Effector CD8-positive, alpha-beta T cell (primary cell): ENCODE data around the gene GRSF1.
"Not testable (repeated sequence)": the region's sequence is repeated elsewhere in the genome, so short reads cannot be mapped to it uniquely, and the experiment has no call there.

Experiments used
- DNase-seq: peaks from one replicate; lab custom pipeline; 2025; lab: John Stamatoyannopoulos, UW
- total RNA-seq, 4 experiments: gene quantifications; one replicate each; lab custom pipeline; 2026; lab: John Stamatoyannopoulos, UW

Gene GRSF1
- 105 to 140 (median 113) reads per million in 4 experiments for total RNA-seq

- DNase-seq, result peak; percentile 89
Measured at GRCh38 chr4:70839589-70840093, at the start of gene GRSF1. Gene GRSF1, minus strand, starts transcription at chr4:70839890. Its CDS starts 63 bp downstream, at chr4:70839827.

- DNase-seq, result no peak
Measured at GRCh38 chr4:70885174-70885573, 45.5 kb upstream of the GRSF1 start.

GRCh38 chr4:70880739-70881138 is 41.0 kb upstream of the GRSF1 start:
- DNase-seq, result no peak

- no peak for DNase-seq
Measured at GRCh38 chr4:70877556-70877955, 37.9 kb upstream of the GRSF1 start.

- DNase-seq, result no peak
Measured at GRCh38 chr4:70874268-70875156, 34.8 kb upstream of the GRSF1 start.

- DNase-seq, result no peak
Measured at GRCh38 chr4:70873216-70873615, 33.5 kb upstream of the GRSF1 start.

GRCh38 chr4:70868778-70869177 is 29.1 kb upstream of the GRSF1 start:
- DNase-seq, result no peak

GRCh38 chr4:70863099-70863790 is 23.6 kb upstream of the GRSF1 start:
- no peak for DNase-seq

- no peak for DNase-seq
Measured at GRCh38 chr4:70859066-70859465, 19.4 kb upstream of the GRSF1 start.

GRCh38 chr4:70858454-70858853 is 18.8 kb upstream of the GRSF1 start:
- no peak for DNase-seq

- DNase-seq, result no peak
Measured at GRCh38 chr4:70855464-70855863, 15.8 kb upstream of the GRSF1 start.

GRCh38 chr4:70849291-70849690 is 9.6 kb upstream of the GRSF1 start:
- DNase-seq, result no peak

GRCh38 chr4:70844180-70844579 is 4.5 kb upstream of the GRSF1 start:
- no peak for DNase-seq

- no peak for DNase-seq
Measured at GRCh38 chr4:70842761-70843435, 3.2 kb upstream of the GRSF1 start.

GRCh38 chr4:70841951-70842350 is 2.3 kb upstream of the GRSF1 start:
- DNase-seq, result no peak

GRCh38 chr4:70841211-70841610 is 1.5 kb upstream of the GRSF1 start:
- no peak for DNase-seq

GRCh38 chr4:70840631-70841030 is 941 bp upstream of the GRSF1 start:
- DNase-seq, result not testable (repeated sequence)

GRCh38 chr4:70840137-70840536 is 447 bp upstream of the GRSF1 start:
- DNase-seq, result peak; percentile 51

GRCh38 chr4:70838666-70839588 is 763 bp downstream of the GRSF1 start:
- DNase-seq, result peak; percentile 61

GRCh38 chr4:70838204-70838603 is 1.5 kb downstream of the GRSF1 start:
- DNase-seq, result no peak

GRCh38 chr4:70836081-70836480 is 3.6 kb downstream of the GRSF1 start:
- DNase-seq, result no peak
